A549 (cell line): Measurements from ENCODE around the gene ALOX15B.

Experiments used
- EP300 ChIP-seq, 2 experiments: fragments of >200 bp; sonication (Bioruptor Twin); formaldehyde crosslinking; IDR thresholded peaks; 2 replicates in 1 of 2; 3 replicates in 1 of 2; pipeline ENCODE4 v1.6.1; 2016 to 2017
- MAX ChIP-seq: IDR thresholded peaks from 2 replicates; pipeline ENCODE4 v1.6.1; 2012

GRCh38 chr17:8089728-8090127 lies 50.9 kb downstream of the ALOX15B start:
- TF ChIP-seq EP300 (IDR thresholded peaks at IDR 0.05), result no peak
- TF ChIP-seq MAX, result no peak
